Adrenal gland (tissue), 12 donors: Measurements from ENCODE around the gene PDS5B. TPM values are rescaled to one million over a fixed set of nuclear protein-coding genes. Genes with fewer than 3 reads are reported as not detected.

Experiments used
- DNase-seq, 7 donors: peaks; one replicate each; pipeline ENCODE4 v3.0.0-alpha.2; 2019 to 2020
- H3K27ac ChIP-seq, 5 donors: fragments of 200-600 bp; sonication (generic) in 4 of 5; 1 replicate in 3 of 5; 2 replicates in 2 of 5; pipeline versions ENCODE4 v1.5.1 to v1.8.0; 2016 to 2020; ENCODE audit warnings: mild to moderate bottlenecking in 1 of 5
- H3K27me3 ChIP-seq: fragments of 200-600 bp; 2 replicates; pipeline ENCODE4 v1.8.0; 2021
- H3K36me3 ChIP-seq, 2 donors: fragments of 200-600 bp; replicated peaks in 1 of 2; 1 replicate in 1 of 2; 2 replicates in 1 of 2; pipeline versions ENCODE4 v1.5.1 to v1.8.0; 2018 to 2022
- H3K4me1 ChIP-seq, 2 donors: fragments of 200-600 bp; replicated peaks in 1 of 2; 1 replicate in 1 of 2; 2 replicates in 1 of 2; pipeline versions ENCODE4 v1.5.1 to v1.8.0; 2018 to 2021
- H3K4me3 ChIP-seq, 4 donors: fragments of 200-600 bp; sonication (generic) in 3 of 4; one replicate each; pipeline ENCODE4 v1.5.1; 2016 to 2018
- H3K9me3 ChIP-seq, 3 donors: fragments of 200-600 bp; sonication (generic) in 1 of 3; replicated peaks in 1 of 3; 1 replicate in 2 of 3; 2 replicates in 1 of 3; pipeline versions ENCODE4 v1.5.1 to v1.8.0; 2016 to 2021
- POLR2A ChIP-seq, 2 donors: fragments of 450-650 bp; IDR thresholded peaks; one replicate each; pipeline ENCODE4 v1.6.1; 2017; ENCODE audit warnings: antibody characterized with exemption in 2 of 2, mild to moderate bottlenecking in 2 of 2, moderate library complexity in 1 of 2
- WGBS, 4 donors: extraction: QIAGEN DNeasy Blood & Tissue Kit in 2 of 4; methylation state at CpG; one replicate each; pipeline versions ENCODE4 v1.1.5 to v1.1.7; 2013 to 2017; 5-methylcytosine and 5-hydroxymethylcytosine counted together
- intact Hi-C, 2 donors: fragments of 100-400 bp; cut with DNase I; formaldehyde crosslinking; loops; one replicate each; pipeline versions ENCODE4 v1.14.1 to v1.15.0; 2022 to 2023
- polyA plus RNA-seq, 3 donors: library from polyadenylated mRNA; stranded (reverse); fragments of 200-250 nt in 2 of 3; fragments of 350-450 nt in 1 of 3; fragmentation: Illumina TruSeq in 1 of 3; extraction: RNeasy Lipid Tissue Mini Kit (QIAGEN cat#74804) in 1 of 3; gene quantifications; one replicate each; pipeline ENCODE4 v1.2.3, GENCODE V29; 2013 to 2014
- total RNA-seq, 9 donors: library from RNA; depleted of rRNA in 4 of 9; stranded (reverse); fragments of >200 nt in 4 of 9; fragments of 120-200 nt in 1 of 9; fragmentation: NEBNext Ultra II Directional in 1 of 9; extraction: Animal tissue kit (Norgen Biotek cat#: 25700) in 1 of 9; gene quantifications; one replicate each; pipeline versions ENCODE4 v1.1.0 to v1.2.4, GENCODE V29; 2013 to 2023
- TF ChIP-seq, protein P1 (sequence below), 6 experiments: fragments of 450-650 bp in 4 of 6; fragments of 200-600 bp in 2 of 6; sonication (generic) in 1 of 6; IDR thresholded peaks; 1 replicate in 5 of 6; 2 replicates in 1 of 6; pipeline versions ENCODE4 v1.5.1 to v1.8.0; 2016 to 2021; ENCODE audit warnings: antibody characterized with exemption in 6 of 6, mild to moderate bottlenecking in 2 of 6, moderate library complexity in 1 of 6
- donor health status: healthy with polysubstance abuse.
- donor health status: Bipolar disorder and iron deficiency.
- donor health status: DM: yes; HTN: yes; CAD: no.
- donor health status: DM: no; HTN: no; CAD: no.
- donor health status: DM: no; HTN: no; CAD: no.
- donor health status: DM: yes; HTN: yes; CAD: no.

The PDS5B gene
- total and polyA plus RNA-seq, 12 donors: 3.9 to 59.4 (median 30.2) TPM

DNA sequence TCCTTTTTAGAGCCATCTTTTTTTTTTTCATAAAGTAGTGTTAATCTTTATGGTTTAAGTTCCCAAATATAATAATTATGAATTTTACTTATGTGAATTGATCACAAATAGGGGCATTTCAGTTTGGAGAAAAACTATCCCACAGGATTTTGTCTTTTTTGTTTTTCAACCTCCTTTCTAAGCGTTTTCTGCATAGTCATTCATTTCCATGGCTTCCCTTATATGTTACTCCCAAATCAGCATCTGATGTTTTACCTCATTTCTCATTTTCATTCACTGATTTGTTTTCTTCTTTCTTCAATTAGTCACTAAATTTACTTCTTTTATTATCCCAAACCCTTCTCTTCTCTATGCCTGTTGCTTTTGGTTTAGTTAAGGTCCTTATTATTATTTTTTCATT is 24.7 kb downstream of the PDS5B start:
- no peak for TF ChIP-seq POLR2A (IDR thresholded peaks at IDR 0.05)
- TF ChIP-seq, protein P1, sequence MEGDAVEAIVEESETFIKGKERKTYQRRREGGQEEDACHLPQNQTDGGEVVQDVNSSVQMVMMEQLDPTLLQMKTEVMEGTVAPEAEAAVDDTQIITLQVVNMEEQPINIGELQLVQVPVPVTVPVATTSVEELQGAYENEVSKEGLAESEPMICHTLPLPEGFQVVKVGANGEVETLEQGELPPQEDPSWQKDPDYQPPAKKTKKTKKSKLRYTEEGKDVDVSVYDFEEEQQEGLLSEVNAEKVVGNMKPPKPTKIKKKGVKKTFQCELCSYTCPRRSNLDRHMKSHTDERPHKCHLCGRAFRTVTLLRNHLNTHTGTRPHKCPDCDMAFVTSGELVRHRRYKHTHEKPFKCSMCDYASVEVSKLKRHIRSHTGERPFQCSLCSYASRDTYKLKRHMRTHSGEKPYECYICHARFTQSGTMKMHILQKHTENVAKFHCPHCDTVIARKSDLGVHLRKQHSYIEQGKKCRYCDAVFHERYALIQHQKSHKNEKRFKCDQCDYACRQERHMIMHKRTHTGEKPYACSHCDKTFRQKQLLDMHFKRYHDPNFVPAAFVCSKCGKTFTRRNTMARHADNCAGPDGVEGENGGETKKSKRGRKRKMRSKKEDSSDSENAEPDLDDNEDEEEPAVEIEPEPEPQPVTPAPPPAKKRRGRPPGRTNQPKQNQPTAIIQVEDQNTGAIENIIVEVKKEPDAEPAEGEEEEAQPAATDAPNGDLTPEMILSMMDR (IDR thresholded peaks at IDR 0.05): no peak
- H3K27ac ChIP-seq: no peak overlapping the region
- no peaks in the 10 kb centered on the region for H3K9me3 ChIP-seq
- DNase-seq: no peak
- no peaks in the 10 kb centered on the region for H3K36me3 ChIP-seq
- H3K4me3 ChIP-seq: no peak overlapping the region
- intact Hi-C loops: no loop called here
- H3K27me3 ChIP-seq: no peaks in the 10 kb centered on the region
- WGBS, 4 donors: 89 to 96% (median 92%) methylated on average over 1 of the region's 1 CpG
- no peaks in the 10 kb centered on the region for H3K4me1 ChIP-seq

DNA sequence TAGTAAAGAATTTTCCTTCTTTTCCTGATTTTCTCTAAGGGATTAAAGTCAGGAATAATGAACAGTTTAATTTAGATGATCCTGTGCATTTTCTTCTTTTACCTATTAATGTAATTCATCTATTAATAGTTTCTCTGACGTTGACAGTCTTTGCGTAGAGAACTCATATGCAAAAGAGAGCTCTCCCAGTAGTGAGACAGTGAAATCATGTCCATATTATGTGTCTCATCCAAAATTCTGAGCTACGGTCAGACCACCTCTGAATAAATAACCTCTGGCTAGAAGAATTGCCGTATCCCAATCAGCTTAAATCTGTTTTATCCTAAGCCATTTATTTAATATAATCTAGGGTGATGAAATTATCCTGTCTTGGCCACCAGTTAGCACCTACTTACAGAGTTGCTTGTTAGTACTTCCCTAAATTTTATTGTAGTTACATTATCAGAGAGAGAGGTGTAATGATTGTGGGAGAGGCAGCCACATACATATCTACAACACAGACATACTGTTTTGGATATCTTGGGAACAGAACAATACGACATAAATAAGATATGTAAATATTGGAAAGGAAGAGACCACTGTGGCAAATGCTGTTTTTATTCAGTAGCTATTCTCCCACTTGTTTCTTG is 30.7 kb downstream of the PDS5B start:
- TF ChIP-seq, protein P1 (IDR thresholded peaks at IDR 0.05): no peak
- no peak for TF ChIP-seq POLR2A (IDR thresholded peaks at IDR 0.05)
- Histone ChIP-seq H3K27ac (no peak overlapping the region), H3K27me3 (no peaks in the 10 kb centered on the region), H3K4me1 (no peaks in the 10 kb centered on the region), H3K4me3 (no peak overlapping the region), H3K36me3 (no peaks in the 10 kb centered on the region), H3K9me3 (no peaks in the 10 kb centered on the region)
- DNase-seq: no peak
- intact Hi-C loops: no loop called here
- WGBS, 4 donors: 83 to 96% (median 92%) methylated on average over 5 of the region's 5 CpGs

GRCh38 chr13:32622827-32623226 is 36.6 kb downstream of the PDS5B start:
- Histone ChIP-seq H3K27ac (no peak overlapping the region), H3K4me1 (peaks cover 0 to 21% of the 10 kb centered on the region in 2 donors), H3K36me3 (no peaks in the 10 kb centered on the region), H3K4me3 (no peak overlapping the region), H3K9me3 (no peaks in the 10 kb centered on the region), H3K27me3 (no peaks in the 10 kb centered on the region)
- 92 to 98% (median 96%) methylated on average over 3 of the region's 3 CpGs for WGBS, 4 donors
- intact Hi-C loops: no loop called here
- TF ChIP-seq, protein P1 (IDR thresholded peaks at IDR 0.05): no peak
- no peak for DNase-seq

DNA sequence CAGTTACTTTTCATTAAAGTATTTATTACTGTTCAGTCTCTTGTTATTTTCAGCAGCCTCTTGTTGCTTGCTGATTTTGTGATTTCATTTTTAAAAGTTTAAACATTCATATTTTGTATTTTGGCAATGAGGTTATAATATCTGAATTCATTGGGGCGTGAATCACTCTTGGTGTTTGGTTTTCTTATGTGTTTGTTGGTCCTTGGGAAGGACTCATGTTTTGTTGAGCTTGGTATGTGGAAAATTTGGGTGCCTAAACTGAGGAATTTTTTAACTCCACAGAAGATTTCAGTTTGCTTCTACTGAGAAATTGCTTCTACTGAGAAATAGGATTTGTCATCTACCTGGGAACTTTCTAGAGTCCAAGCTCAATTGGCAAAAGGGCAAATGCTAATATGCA is 38.2 kb downstream of the PDS5B start:
- WGBS, 4 donors: 71 to 86% (median 80%) methylated on average over 1 of the region's 1 CpG
- no peak for DNase-seq

More for the DNA sequence above, 38.2 kb downstream of the PDS5B start:
- no peak overlapping the region for H3K4me3 ChIP-seq
- no peaks in the 10 kb centered on the region for H3K9me3 ChIP-seq
- TF ChIP-seq, protein P1 (IDR thresholded peaks at IDR 0.05): no peak
- no peak for TF ChIP-seq POLR2A (IDR thresholded peaks at IDR 0.05)
- no peaks in the 10 kb centered on the region for H3K36me3 ChIP-seq
- H3K27me3 ChIP-seq: no peaks in the 10 kb centered on the region
- H3K27ac ChIP-seq: no peak overlapping the region
- peaks cover 0 to 21% of the 10 kb centered on the region in 2 donors for H3K4me1 ChIP-seq
- intact Hi-C loops: no loop called here
